AML-193 (cell line): ENCODE results near the gene BTRC.

Source experiments
- DNase-seq, 2 experiments: peaks; one replicate each; lab custom pipeline; 2025; lab: John Stamatoyannopoulos, UW

BTRC gene

DNA sequence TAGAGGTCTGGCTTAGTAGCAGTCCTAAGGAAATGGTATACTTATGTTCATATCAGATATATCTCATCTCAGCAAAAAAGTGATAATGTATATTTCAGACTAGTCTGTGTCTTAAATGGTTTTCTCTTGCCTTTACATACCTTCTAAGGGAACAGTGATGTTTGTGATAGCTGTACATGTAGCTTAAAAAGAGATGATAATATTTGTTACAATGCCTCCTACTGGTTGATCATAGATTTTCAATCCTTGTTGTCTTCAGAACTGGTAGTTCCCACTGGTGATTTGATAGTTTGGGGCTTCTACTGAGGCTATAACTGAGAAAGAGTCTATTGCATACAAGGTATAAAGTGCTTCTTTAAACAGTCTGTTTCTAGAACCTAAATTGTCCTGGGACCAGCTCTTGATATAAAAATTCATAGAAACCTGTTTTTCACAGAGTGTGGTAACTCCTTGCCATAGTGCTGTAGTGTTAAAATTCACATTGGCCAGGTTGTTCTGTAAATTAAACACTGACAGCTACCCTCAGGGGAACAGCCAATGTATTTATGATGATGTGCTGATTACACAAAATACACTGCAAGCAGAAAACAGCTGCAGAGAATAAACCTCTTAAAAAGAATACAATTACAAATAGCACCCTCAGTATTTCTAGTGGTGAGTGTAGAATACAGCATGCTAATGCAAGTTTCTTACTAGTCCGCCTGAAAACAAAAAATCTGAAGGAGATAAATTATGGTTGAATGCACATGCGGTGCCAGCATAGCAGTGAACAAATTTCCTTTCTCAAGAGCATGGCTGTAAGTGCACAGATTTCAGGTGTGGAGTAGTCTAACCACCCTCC, 90.3 kb downstream of the BTRC start:
- peak; percentile 20 to 28 for DNase-seq

DNA sequence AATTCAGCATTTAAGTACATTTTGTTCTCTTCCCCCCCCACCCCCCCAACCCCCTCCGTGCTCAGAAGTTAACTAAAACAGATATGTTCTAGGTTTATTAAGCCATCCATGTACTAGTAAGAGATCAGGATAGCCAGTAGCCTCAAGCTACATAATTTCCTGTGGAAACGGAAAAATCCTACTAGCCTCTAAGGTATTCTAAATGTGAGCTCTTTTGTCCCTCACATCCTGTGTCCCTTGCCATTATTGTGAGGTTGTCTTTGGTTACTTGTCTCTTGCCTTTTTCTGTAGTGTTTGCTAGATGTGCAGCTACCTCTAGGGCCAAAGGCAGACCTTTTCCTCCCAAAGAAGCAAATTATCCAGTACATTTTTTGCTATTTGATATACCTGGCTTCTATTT, 92.1 kb downstream of the BTRC start:
- DNase-seq: no peak

DNA sequence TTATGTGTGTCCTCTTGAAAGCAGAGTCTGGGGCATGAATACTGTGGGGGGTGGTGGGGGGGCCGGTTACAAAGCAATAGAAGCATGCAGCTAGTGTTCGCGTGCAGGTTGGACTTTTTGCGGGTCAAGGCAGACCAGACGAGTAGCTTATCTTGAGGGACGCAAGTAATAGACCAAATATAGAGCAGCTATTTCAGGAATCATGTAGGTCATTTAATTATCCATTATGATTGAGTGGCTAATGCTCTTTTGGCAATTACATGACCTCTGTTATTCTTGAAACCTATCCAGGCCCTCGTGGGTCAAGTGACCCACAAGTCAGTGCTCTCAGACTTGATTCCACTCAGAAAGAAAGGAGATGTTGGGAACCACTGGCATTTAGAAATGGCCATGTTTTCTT, 93.0 kb downstream of the BTRC start:
- DNase-seq: no peak

- no peak for DNase-seq
These were observed 93.5 kb downstream of the BTRC start for GRCh38 chr10:101447477-101447876.

DNA sequence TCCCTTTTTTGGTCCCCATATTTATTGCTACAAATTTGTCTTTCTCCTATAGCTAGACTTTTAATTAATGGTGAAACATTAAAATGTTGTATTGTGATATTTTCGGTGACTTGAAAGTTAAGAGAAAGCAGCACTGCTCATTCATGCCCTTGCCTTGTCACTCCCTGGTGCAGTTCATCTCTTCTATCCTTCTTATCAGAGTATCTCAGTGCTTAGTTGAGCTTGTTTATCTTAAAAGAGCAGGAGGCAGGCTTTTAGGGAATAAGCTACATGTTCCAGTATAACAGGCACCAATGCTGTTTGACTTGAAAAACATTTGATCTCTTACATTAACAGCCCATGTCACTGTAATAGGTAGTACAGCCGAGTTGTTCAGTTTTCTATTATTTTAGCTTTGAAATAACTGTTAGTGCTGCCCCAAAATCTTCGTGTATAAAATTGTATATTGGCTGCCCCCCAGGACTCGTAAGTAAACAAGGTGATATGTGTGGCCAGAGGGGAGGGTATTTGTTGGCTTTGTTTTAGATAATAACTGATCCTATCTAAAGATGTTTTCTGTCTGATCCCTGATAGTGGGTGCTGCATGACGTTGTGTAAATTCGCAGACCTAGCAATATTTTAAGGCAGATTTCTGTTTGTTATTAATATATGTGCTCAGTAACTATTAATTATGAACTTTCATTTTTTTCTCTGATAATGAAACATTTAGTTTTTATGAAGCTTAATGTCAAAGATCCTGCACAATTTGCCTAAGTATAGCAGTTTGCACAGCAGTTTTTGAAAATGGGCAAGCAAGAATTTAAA, 96.5 kb downstream of the BTRC start:
- DNase-seq: no peak

DNA sequence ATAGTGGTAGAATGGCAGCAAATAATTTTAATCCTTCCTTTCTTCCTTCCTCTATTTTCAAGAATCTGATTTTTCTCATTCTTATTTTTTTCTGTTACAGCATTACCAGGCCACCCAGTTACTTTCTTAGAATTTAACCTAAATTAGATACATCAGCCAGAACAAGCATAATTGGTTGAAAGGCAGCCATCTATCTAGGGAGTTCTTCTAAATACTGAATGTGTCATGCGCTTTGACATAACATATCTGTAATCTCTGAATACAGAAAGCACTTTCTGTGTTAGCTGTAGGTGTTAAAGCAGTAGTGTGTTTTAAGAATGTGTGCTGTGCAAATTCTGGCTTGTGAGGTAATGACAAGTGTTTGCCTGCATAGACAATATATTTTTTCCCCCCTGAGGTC, 97.3 kb downstream of the BTRC start:
- DNase-seq: peak; percentile 40 to 63

DNA sequence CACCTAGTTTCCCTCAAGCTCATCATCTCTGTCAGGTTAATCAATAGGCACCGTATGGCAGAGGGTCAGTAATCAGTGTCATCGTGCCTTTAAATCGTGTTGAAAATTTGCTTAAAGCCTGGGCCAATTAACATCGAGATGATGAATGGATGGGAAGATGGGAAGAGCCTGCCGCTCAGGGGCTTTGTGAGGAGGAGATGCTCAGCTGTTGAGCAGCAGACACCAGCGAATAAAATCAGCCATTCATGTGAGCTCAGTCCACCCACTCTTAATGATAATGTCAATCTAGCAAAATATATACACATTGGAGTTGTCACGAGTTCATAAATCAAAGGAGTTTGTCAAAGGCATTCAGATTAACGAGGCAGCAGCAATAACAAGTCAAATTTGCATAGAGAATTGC, 97.7 kb downstream of the BTRC start:
- DNase-seq: no peak

DNA sequence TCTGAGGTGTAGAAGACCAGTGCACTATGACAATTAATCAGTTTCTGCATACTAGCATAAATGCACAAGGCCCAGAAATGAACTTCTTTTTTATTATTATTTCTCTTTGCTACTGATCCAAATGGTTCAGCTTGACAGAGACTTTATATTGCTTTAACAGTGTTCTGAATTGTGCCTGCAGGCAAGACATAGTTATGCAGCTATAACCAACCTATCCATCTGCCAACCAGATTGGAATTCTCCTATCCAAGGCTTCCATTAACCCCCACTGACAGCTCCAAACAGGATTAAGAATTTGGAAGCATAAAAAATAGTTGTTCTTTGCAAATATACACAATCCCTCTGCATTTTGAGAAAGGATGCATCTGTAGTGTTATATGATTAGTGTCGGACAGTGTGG, 98.2 kb downstream of the BTRC start:
- DNase-seq: no peak

DNA sequence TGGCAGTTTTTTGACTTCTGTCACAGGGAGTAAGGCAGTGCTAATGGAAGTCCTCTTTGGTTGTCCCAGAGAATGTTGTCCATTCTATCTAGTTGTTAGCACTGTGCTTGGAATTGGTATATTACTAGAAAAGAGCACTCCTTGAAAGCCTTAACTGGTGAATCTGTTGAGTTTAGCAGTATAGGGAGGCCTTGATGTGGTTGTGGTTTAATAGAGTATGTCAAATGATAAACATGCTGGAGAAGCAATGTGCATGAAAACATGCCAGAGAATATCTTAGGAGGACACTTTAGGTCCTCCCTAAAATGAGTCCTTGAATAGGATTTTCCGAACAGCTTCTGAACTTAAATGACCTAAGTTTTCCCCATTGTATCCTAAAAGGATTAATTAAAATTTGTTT, 98.6 kb downstream of the BTRC start:
- no peak for DNase-seq

DNA sequence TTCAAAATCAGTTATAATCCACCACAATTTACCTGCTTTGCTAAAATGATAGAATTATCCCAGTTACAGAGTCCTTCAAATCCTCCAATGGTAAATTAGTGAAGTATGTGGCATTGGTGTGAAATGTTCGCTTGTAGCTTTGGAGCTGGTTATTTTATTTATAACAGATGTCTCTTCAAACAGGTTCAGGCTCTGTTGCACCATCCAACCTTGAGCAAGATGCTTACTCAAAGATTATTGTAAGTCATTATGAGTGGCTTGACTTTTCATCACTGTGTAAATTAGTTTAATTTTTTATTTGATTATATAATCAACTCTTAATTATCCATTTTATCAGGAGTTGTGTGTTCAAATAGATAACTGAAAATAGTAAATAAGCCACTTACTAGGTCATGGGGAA, 99.4 kb downstream of the BTRC start:
- no peak for DNase-seq

DNA sequence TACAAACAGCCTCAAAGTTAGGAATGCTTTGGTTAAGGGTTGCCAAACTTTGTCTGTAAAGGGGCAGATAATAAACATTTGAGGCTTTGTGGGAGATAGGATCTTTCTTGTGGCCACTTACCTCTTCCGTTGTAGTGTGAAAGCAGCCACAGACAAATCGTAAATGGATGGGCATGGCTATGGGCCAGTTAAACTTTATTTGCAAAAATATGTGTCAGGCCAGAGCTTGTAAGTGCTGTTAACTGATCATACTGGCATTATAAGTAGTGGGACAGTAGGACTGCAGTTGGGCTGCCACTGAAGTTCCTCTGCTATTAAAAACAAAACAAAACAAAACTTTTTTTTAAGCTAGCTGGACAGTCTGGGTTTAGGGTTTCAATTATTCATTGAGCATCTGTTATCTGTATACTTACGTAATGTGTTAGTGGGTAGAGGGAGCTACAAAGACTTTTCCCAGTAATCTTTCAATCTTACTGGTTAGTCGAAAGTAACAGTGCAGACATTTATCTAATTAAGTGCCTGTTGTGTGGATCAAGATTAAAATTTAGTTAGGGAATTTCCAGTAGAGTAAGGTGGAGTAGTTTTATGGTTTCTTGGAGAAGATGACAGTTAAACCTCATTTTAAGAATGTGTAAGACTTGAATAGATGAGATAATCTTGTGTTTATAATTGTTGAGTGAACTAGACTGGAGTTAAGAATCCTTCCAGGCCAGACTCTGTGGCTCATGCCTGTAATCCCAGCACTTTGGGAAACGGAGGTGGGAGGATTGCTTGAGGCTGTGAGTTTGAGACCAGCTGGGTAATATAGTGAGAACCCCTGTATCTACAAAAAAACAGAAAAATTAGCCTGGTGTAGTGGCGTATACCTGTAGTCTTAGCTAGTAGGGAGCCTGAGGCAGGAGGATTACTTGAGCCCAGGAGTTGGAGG, 100.1 kb downstream of the BTRC start:
- DNase-seq: no peak

- DNase-seq: no peak
These were observed 104.9 kb downstream of the BTRC start for GRCh38 chr10:101458869-101459268.

GRCh38 chr10:101464082-101464481, 110.1 kb downstream of the BTRC start:
- DNase-seq: no peak

DNA sequence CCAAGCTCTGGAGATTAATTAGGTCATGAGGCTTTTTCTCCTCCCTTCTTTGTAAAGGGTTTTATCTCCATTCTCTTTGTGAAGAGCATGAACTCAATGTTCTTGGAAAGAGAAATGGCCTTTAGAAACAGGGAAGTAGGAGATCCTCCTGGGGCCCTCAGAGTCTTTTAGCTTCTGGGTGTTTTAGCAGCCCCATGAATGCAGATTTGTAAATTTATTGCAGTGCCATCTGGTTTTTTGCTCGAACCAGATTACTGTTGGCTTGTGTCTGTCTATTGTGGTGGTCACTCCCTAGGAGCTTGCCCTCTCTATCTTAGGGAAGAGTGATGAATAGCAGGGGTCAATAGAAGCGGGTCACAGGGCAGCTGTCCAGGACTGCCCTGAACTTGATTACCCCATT, 110.6 kb downstream of the BTRC start:
- DNase-seq: no peak

GRCh38 chr10:101466016-101466912, 112.3 kb downstream of the BTRC start:
- no peak for DNase-seq

GRCh38 chr10:101467286-101467770, 113.4 kb downstream of the BTRC start:
- DNase-seq: peak; percentile 76 to 82

DNA sequence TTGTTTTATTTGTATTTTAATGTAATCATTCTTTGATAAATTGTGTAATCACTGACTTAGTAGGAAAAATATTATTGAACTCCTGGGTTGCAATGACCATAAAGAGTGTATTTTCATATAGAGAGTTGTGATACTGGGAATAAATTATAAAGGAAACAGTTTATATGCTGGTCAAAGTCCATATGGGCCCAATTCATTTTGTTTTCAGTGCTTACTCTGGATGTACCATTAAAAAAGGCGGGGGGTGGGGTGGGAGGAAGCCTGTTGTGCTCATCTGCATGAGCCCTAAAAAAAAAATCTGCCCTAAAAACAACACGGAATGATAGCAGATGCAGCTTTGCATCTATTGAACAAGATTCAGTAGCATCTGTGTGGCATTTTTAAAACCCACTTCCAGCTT, 114.2 kb downstream of the BTRC start:
- no peak for DNase-seq

GRCh38 chr10:101476383-101476782, 122.4 kb downstream of the BTRC start:
- no peak for DNase-seq

- DNase-seq: no peak
These were observed 125.0 kb downstream of the BTRC start for GRCh38 chr10:101478956-101479355.

- DNase-seq: no peak
These were observed 127.3 kb downstream of the BTRC start for GRCh38 chr10:101481256-101481655.

DNA sequence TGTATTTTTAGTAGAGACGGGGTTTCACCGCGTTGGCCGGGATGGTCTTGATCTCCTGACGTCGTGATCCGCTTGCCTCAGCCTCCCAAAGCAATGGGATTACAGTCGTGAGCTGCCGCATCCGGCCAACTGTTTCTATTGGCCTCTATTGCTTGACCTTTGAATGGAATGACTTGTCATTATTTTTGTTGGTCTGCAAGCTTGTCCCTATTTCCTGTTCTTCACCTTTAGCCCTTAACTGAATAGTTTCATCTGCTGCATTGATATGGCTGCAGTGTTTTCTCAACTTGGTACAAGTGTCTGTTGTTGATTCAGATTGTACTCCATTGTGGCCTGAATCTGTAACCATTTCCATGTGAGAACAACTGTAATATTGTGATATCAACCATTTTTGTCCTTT, 128.6 kb downstream of the BTRC start:
- no peak for DNase-seq
